ENCODE results near the gene GEMIN4.
A peak's percentile ranks its signal among the peaks of the same experiment; 100 is the strongest.
"Not testable (repeated sequence)": the region's sequence is repeated elsewhere in the genome, so short reads cannot be mapped to it uniquely, and the experiment has no call there.

GEMIN4 gene

DNA sequence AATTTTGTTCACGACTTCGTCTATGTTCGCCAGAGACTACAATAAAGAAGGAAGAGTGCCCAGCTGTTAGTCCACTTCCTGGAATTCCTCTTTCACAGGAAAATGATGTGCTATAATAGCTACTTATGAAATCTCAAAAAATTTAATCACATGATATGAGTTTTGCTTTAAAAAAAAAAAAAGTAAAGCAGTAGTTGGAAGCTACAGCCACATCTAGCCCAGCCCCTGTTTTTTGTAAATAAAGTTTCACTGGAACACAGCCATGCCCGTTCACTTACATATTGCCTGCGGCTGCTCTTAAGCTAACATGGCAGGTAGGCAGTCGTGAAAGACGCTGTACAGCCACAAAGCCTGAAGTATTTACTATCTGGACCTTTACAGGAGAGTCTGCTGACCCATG, 52.7 kb downstream of the GEMIN4 start:
- peak in 1 of 2 experiments; percentile 26 for DNase-seq

DNA sequence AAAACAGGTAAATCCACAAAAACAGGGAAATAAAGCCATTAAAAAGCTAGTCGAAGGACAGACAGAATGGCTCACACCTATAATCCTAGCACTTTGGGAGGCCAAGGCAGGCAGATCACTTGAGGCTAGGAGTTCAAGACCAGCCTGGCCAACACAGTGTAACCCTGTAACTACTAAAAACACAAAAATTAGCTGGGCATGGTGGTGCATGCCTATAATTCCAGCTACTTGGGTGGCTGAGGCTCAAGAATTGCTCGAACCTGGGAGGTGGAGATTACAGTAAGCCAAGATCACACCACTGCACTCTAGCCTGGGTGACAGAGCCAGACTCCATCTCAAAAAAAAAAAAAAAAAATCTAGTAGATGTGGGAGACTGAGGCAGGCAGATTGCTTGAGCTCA, 54.0 kb downstream of the GEMIN4 start:
- DNase-seq = not testable (repeated sequence)

- no peak for DNase-seq
These were observed 54.4 kb downstream of the GEMIN4 start for GRCh38 chr17:697682-698081.

- DNase-seq = no peak
These were observed 55.7 kb downstream of the GEMIN4 start for GRCh38 chr17:696369-696768.

Data from NCI-H2081 (cell line).